Mesendoderm (in vitro differentiated cells): ENCODE results near the gene CYP1A1. TPM values are rescaled to one million over a fixed set of nuclear protein-coding genes. Genes with fewer than 3 reads are reported as not detected.

ENCODE experiments used
- DNase-seq: peaks from one replicate; pipeline ENCODE4 v3.0.0; 2013
- H2AK5ac ChIP-seq: 2 replicates; pipeline ENCODE4 v1.6.1; 2013; ENCODE audit warnings: low read length, inconsistent platforms
- H2BK120ac ChIP-seq: 2 replicates; pipeline ENCODE4 v1.6.1; 2013; ENCODE audit warnings: low read depth, mild to moderate bottlenecking, low read length, moderate library complexity, mixed read lengths
- H2BK15ac ChIP-seq: replicated peaks from 2 replicates; pipeline ENCODE4 v1.6.1; 2013; ENCODE audit warnings: low read depth, mild to moderate bottlenecking, moderate library complexity
- H2BK5ac ChIP-seq: 2 replicates; pipeline ENCODE4 v1.6.1; 2013; ENCODE audit warnings: low read length, inconsistent platforms
- H3K18ac ChIP-seq: 2 replicates; pipeline ENCODE4 v1.6.1; 2013; ENCODE audit warnings: mild to moderate bottlenecking, low read length, mixed read lengths
- H3K23ac ChIP-seq: one replicate; pipeline ENCODE4 v1.6.1; 2013; ENCODE audit warnings: low read length
- H3K27ac ChIP-seq: 2 replicates; pipeline ENCODE4 v1.5.1; 2013; ENCODE audit warnings: low read depth, mild to moderate bottlenecking, inconsistent platforms, low read length, moderate library complexity
- H3K27me3 ChIP-seq: 2 replicates; pipeline ENCODE4 v1.6.1; 2013; ENCODE audit warnings: low read length, control low read depth, mild to moderate bottlenecking, inconsistent platforms; ENCODE audit not compliant: insufficient read depth, poor library complexity
- H3K36me3 ChIP-seq: 2 replicates; pipeline ENCODE4 v1.6.1; 2013; ENCODE audit warnings: low read length, inconsistent platforms; ENCODE audit not compliant: control insufficient read depth, insufficient read depth
- H3K4ac ChIP-seq: one replicate; pipeline ENCODE4 v1.6.1; 2013; ENCODE audit warnings: low read depth, mild to moderate bottlenecking, low read length, moderate library complexity
- H3K4me1 ChIP-seq: 2 replicates; pipeline ENCODE4 v1.6.1; 2013; ENCODE audit warnings: low read depth, low read length, inconsistent platforms; ENCODE audit not compliant: control insufficient read depth
- H3K4me2 ChIP-seq: 2 replicates; pipeline ENCODE4 v1.6.1; 2013; ENCODE audit warnings: low read length
- H3K4me3 ChIP-seq: 2 replicates; pipeline ENCODE4 v1.5.1; 2013; ENCODE audit warnings: mild to moderate bottlenecking, low read length
- H3K56ac ChIP-seq: one replicate; pipeline ENCODE4 v1.6.1; 2013; ENCODE audit warnings: low read length
- H3K79me1 ChIP-seq: 2 replicates; pipeline ENCODE4 v1.6.1; 2013; ENCODE audit warnings: low read length, inconsistent platforms
- H3K79me2 ChIP-seq: 2 replicates; pipeline ENCODE4 v1.6.1; 2013; ENCODE audit warnings: mild to moderate bottlenecking, low read length; ENCODE audit not compliant: control insufficient read depth, insufficient read depth
- H3K9ac ChIP-seq: 2 replicates; pipeline ENCODE4 v1.6.1; 2013; ENCODE audit warnings: low read length, inconsistent platforms
- H4K5ac ChIP-seq: one replicate; pipeline ENCODE4 v1.6.1; 2013; ENCODE audit warnings: low read length
- H4K8ac ChIP-seq: one replicate; pipeline ENCODE4 v1.6.1; 2013; ENCODE audit warnings: low read depth, mild to moderate bottlenecking, control low read depth, low read length, moderate library complexity
- WGBS: extraction: QIAGEN DNeasy Blood & Tissue Kit; methylation state at CpG from one replicate; pipeline ENCODE4 v1.1.7; 2013; ENCODE audit warnings: low lambda C conversion rate, missing lambda C conversion rate; ENCODE audit not compliant: insufficient coverage; ENCODE audit errors: extremely low coverage; 5-methylcytosine and 5-hydroxymethylcytosine counted together
- polyA plus RNA-seq, 2 experiments: library from polyadenylated mRNA; stranded (reverse); fragments of 200-250 nt; gene quantifications; one replicate each; pipeline ENCODE4 v1.2.3, GENCODE V29; 2013

CYP1A1 gene, protein sequence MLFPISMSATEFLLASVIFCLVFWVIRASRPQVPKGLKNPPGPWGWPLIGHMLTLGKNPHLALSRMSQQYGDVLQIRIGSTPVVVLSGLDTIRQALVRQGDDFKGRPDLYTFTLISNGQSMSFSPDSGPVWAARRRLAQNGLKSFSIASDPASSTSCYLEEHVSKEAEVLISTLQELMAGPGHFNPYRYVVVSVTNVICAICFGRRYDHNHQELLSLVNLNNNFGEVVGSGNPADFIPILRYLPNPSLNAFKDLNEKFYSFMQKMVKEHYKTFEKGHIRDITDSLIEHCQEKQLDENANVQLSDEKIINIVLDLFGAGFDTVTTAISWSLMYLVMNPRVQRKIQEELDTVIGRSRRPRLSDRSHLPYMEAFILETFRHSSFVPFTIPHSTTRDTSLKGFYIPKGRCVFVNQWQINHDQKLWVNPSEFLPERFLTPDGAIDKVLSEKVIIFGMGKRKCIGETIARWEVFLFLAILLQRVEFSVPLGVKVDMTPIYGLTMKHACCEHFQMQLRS
- polyA plus RNA-seq (2013, experiment 1 of 2), result 0.01 TPM
- polyA plus RNA-seq (2013, experiment 2 of 2), result 0.03 TPM

DNA sequence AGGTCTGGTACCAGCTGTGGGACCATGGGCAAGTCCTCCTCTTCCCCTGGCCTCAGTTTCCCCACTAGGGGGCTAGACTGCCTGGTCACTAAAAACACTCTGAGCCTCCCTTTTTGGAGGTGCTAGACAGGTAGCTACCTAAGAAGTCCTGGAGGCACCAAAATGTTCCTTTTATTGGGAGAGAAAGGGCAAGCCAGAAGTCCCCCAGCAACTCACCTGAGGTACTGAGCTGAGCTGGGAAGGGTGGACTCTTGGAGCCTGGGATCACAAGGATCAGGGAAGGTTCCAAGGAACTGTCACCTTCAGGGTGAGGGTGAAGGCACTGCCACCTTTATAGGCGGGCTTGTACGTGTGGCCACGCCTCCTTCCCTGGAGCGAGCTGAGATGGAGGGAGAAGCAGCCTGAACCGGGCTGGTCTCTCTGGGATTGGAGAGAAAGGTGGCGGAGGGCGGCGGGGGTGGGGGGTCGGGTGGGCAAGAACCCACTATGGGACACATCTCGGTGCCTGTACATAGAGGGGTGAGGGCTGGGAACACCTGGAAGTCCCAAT lies at the start of gene CYP1A1:
CYP1A1 (minus strand) TSS at position 304 of the 550 bp plus-strand sequence. CDS start 2,431 bp downstream, outside the sequence.
- peak within 1 kb of the TSS; percentile 33 for H3K4me3 ChIP-seq
- H3K79me2 ChIP-seq, result no peaks in the 10 kb centered on the region
- peak within 1 kb of the TSS; percentile 44 for H3K56ac ChIP-seq
- no peak within 1 kb of the TSS for H4K8ac ChIP-seq
- H3K36me3 ChIP-seq, result no peaks in the 10 kb centered on the region
- DNase-seq, result no peak
- peak within 1 kb of the TSS; percentile 79 for H3K4me2 ChIP-seq
- no peak within 1 kb of the TSS for H4K5ac ChIP-seq
- no peak within 1 kb of the TSS for H2BK120ac ChIP-seq
- H3K9ac ChIP-seq, result peak within 1 kb of the TSS; percentile 44
- H3K4ac ChIP-seq, result no peak within 1 kb of the TSS
- no peak within 1 kb of the TSS for H2BK5ac ChIP-seq
- H3K23ac ChIP-seq, result peak within 1 kb of the TSS; percentile 71
- no peak within 1 kb of the TSS for H3K18ac ChIP-seq
- H2BK15ac ChIP-seq, result no peak within 1 kb of the TSS
- no CpG with 5 or more reads among the region's 10 CpGs for WGBS
- no peak within 1 kb of the TSS for H3K27ac ChIP-seq
- no peaks in the 10 kb centered on the region for H3K79me1 ChIP-seq
- H2AK5ac ChIP-seq, result no peak within 1 kb of the TSS
- no peaks in the 10 kb centered on the region for H3K4me1 ChIP-seq
- peaks cover 6% of the 10 kb centered on the region for H3K27me3 ChIP-seq

DNA sequence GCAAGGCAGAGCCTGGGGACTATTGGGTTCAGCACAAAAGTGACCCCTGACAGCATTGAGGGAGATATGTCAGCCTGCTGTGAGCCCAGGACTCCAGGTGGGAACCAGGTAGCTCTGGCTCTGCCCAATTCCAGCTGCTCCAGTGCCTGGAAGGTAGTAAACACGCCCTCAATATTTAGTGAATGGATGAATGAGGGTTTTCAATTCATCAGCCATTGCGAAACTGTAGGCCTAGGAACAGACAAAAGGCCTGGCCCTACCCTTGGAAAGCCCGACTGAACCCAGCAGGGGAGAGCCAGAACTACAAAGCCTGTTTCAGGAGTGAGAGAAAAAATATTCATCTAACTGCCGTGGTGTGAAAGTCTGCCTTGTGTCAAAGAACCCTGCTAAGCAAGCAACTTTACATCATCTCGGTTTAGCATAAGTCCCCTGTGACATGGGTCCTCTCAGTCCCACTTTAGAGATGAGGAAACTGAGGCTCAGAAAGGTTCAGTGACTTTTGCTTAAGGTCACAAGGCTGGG lies 48.5 kb upstream of the CYP1A1 start:
- no peak overlapping the region for H4K5ac ChIP-seq
- no peaks in the 10 kb centered on the region for H3K79me2 ChIP-seq
- H2AK5ac ChIP-seq, result no peak overlapping the region
- no peak overlapping the region for H3K4me3 ChIP-seq
- peak overlapping the region; percentile 73 for H3K56ac ChIP-seq
- H3K4me2 ChIP-seq, result no peak overlapping the region
- WGBS, result no CpG with 5 or more reads among the region's 5 CpGs
- no peaks in the 10 kb centered on the region for H3K36me3 ChIP-seq
- no peaks in the 10 kb centered on the region for H3K27me3 ChIP-seq
- H3K9ac ChIP-seq, result peak overlapping the region; percentile 43
- H3K4ac ChIP-seq, result peak overlapping the region; percentile 46
- H2BK120ac ChIP-seq, result peak overlapping the region; percentile 52
- peaks cover 21% of the 10 kb centered on the region for H3K4me1 ChIP-seq
- no peak overlapping the region for H3K23ac ChIP-seq
- H2BK15ac ChIP-seq, result no peak overlapping the region
- peak; percentile 84 for DNase-seq
- H3K18ac ChIP-seq, result peak overlapping the region; percentile 70
- H2BK5ac ChIP-seq, result peak overlapping the region; percentile 40
- no peak overlapping the region for H4K8ac ChIP-seq
- no peaks in the 10 kb centered on the region for H3K79me1 ChIP-seq
- H3K27ac ChIP-seq, result peak overlapping the region; percentile 92

DNA sequence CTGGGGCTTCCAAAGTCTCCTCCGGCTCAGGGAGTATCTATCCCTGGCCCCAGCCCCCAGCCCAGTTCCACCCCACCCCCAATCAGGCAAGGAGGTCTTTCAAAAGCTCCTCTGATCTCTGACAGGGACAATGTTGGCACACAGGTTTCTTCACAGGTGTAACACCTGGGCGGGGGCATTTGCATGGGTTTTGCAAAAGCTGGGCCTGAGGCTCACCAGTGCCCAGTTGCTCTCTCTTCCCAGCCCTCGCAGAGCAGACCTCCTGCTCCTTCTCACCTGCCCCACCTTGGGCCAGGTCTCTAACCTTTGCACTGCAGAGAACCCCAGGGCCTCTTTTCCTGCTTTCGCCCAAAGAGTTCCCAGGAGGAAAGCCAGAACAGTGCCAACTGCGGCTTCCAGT lies 48.0 kb upstream of the CYP1A1 start:
- peaks cover 18% of the 10 kb centered on the region for H3K4me1 ChIP-seq
- no peaks in the 10 kb centered on the region for H3K79me2 ChIP-seq
- DNase-seq, result no peak
- no peak overlapping the region for H4K5ac ChIP-seq
- no peak overlapping the region for H4K8ac ChIP-seq
- H3K36me3 ChIP-seq, result no peaks in the 10 kb centered on the region
- H2BK15ac ChIP-seq, result no peak overlapping the region
- H3K56ac ChIP-seq, result peak overlapping the region; percentile 73
- no peaks in the 10 kb centered on the region for H3K27me3 ChIP-seq
- H2BK120ac ChIP-seq, result peak overlapping the region; percentile 52
- peak overlapping the region; percentile 92 for H3K27ac ChIP-seq
- peak overlapping the region; percentile 43 for H3K9ac ChIP-seq
- no peak overlapping the region for H2AK5ac ChIP-seq
- peak overlapping the region; percentile 70 for H3K18ac ChIP-seq
- H3K23ac ChIP-seq, result no peak overlapping the region
- H3K4me3 ChIP-seq, result no peak overlapping the region
- WGBS, result no CpG with 5 or more reads among the region's 5 CpGs
- H3K4me2 ChIP-seq, result no peak overlapping the region
- peak overlapping the region; percentile 46 for H3K4ac ChIP-seq
- peak overlapping the region; percentile 40 for H2BK5ac ChIP-seq
- H3K79me1 ChIP-seq, result no peaks in the 10 kb centered on the region

DNA sequence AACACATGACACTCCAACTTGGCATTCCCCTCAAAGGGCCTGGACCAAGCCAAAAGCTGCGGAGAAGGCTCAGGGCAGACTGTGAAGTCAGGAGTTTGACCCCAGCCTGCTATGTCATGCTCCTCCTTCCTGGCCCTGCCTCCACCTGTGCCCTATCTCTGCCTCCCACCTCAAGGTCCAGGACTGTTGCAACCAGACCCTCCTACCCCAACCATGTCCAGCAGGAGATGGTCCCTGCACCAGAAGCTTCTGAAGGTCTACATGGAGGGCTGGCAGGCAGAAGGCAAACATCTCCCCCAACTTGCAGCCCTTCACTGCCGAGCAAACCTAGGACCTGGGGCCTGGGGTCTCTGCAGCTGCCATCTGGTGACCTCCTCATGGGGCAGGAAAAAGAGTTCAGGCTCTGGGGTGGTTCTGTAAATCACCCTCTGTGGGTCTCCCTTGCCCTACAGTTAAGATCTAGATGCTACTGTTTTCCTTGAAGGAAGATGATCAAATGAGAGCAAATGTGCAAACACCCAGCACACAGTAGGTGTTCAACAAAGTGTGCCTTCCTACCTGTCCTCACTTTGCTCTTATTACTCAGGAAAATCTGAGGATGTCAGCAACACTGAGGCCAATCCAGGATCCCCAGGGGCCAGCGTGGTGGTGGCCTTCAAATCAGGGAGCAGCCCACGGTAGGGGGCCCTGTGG lies 45.0 kb upstream of the CYP1A1 start:
- Histone ChIP-seq H2BK120ac (no peak overlapping the region), H2BK15ac (no peak overlapping the region), H3K4ac (no peak overlapping the region), H4K5ac (no peak overlapping the region), H2AK5ac (no peak overlapping the region), H3K4me3 (no peak overlapping the region), H3K27ac (no peak overlapping the region), H4K8ac (no peak overlapping the region), H3K56ac (no peak overlapping the region), H3K79me2 (no peaks in the 10 kb centered on the region), H3K79me1 (no peaks in the 10 kb centered on the region), H3K9ac (no peak overlapping the region), H2BK5ac (no peak overlapping the region), H3K18ac (no peak overlapping the region), H3K4me2 (no peak overlapping the region), H3K23ac (no peak overlapping the region), H3K27me3 (no peaks in the 10 kb centered on the region), H3K36me3 (no peaks in the 10 kb centered on the region), H3K4me1 (peaks cover 7% of the 10 kb centered on the region)
- WGBS, result no CpG with 5 or more reads among the region's 4 CpGs
- no peak for DNase-seq

DNA sequence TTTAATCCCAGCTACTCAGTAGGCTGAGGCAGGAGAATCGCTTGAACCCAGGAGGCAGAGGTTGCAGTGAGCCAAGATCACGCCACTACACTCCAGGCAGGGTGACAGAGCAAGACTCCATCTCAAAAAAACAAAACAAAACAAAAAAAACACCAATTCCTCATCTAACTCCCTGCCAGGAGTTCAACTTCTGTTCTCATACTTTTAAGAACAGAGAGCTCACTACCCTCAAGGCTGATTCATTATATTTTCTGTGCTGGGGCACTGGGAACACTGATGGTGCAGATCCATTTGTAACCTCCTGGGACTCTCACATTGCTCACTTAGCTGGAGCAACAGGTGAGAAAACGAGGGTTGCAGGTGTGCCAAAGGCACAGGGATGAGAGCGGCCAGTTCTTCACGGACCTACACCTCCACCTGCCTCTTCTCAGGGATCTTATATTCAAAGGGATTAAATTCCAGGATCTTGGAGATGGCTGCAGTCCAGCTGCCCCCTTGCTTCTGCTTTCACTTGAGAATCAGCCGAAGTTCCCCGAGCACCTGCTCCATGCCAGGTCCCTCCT lies 44.2 kb upstream of the CYP1A1 start:
- H2AK5ac ChIP-seq, result no peak overlapping the region
- no CpG with 5 or more reads among the region's 7 CpGs for WGBS
- H3K18ac ChIP-seq, result no peak overlapping the region
- H3K9ac ChIP-seq, result no peak overlapping the region
- no peak overlapping the region for H2BK15ac ChIP-seq
- no peak overlapping the region for H4K8ac ChIP-seq
- H3K27me3 ChIP-seq, result no peaks in the 10 kb centered on the region
- H3K4me2 ChIP-seq, result no peak overlapping the region
- H3K4me3 ChIP-seq, result no peak overlapping the region
- no peak overlapping the region for H3K27ac ChIP-seq
- H4K5ac ChIP-seq, result no peak overlapping the region
- peaks cover 7% of the 10 kb centered on the region for H3K4me1 ChIP-seq
- H3K23ac ChIP-seq, result no peak overlapping the region
- H2BK5ac ChIP-seq, result no peak overlapping the region
- no peak overlapping the region for H3K4ac ChIP-seq
- no peaks in the 10 kb centered on the region for H3K79me1 ChIP-seq
- no peak overlapping the region for H3K56ac ChIP-seq
- DNase-seq, result no peak
- no peaks in the 10 kb centered on the region for H3K79me2 ChIP-seq
- no peak overlapping the region for H2BK120ac ChIP-seq
- no peaks in the 10 kb centered on the region for H3K36me3 ChIP-seq
